SK-N-SH (cell line): ENCODE data around the gene CFAP221. TPM values are rescaled to one million over a fixed set of nuclear protein-coding genes. Genes with fewer than 3 reads are reported as not detected.

ENCODE experiments used
- CTCF ChIA-PET: fragments of 300-600, 350-600 bp; formaldehyde crosslinking; extraction: SDS; loops from one replicate; lab custom pipeline; 2021; lab: Yijun Ruan, JAX
- POLR2A ChIA-PET: fragments of 350-600 bp; sonication (Branson Sonifier 250); formaldehyde crosslinking; extraction: SDS; loops from one replicate; lab custom pipeline; 2020; ENCODE audit warnings: antibody characterized with exemption, inconsistent platforms; lab: Yijun Ruan, JAX
- DNase-seq: peaks from one replicate; pipeline ENCODE4 v3.0.0; 2012
- H2AFZ ChIP-seq: fragments of 200-600 bp; sonication (generic); 2 replicates; pipeline ENCODE4 v1.8.1; 2016; ENCODE audit warnings: antibody characterized with exemption, mild to moderate bottlenecking, low read depth
- H3F3A ChIP-seq: fragments of 200-600 bp; sonication (generic); replicated peaks from 2 replicates; pipeline ENCODE3; 2016; ENCODE audit warnings: antibody characterized with exemption, mild to moderate bottlenecking; ENCODE audit not compliant: insufficient read depth
- H3K27ac ChIP-seq, 2 experiments: fragments of 200-500 bp in 1 of 2; fragments of 200-600 bp in 1 of 2; sonication (Bioruptor generic) in 1 of 2; sonication (generic), shearing (Covaris generic) in 1 of 2; 2 replicates each; pipeline versions ENCODE4 v1.5.1 to v1.6.1; 2014 to 2016; ENCODE audit warnings: low read depth in 2 of 2, inconsistent platforms in 1 of 2, low read length in 1 of 2, mild to moderate bottlenecking in 1 of 2, mixed read lengths in 1 of 2
- H3K27me3 ChIP-seq: fragments of 200-600 bp; sonication (generic), shearing (Covaris generic); 2 replicates; pipeline ENCODE4 v1.6.1; 2016; ENCODE audit warnings: mixed run types; ENCODE audit not compliant: insufficient read depth
- H3K36me3 ChIP-seq, 2 experiments: fragments of 200-500 bp in 1 of 2; fragments of 200-600 bp in 1 of 2; sonication (Bioruptor generic) in 1 of 2; sonication (generic) in 1 of 2; replicated peaks in 1 of 2; 2 replicates each; pipeline versions ENCODE3 to v1.5.1; 2014 to 2016; ENCODE audit warnings: low read length in 1 of 2, mild to moderate bottlenecking in 1 of 2; ENCODE audit not compliant: insufficient read depth in 2 of 2, control insufficient read depth in 1 of 2
- H3K4me1 ChIP-seq, 2 experiments: fragments of 200-500 bp in 1 of 2; fragments of 200-600 bp in 1 of 2; sonication (Bioruptor generic) in 1 of 2; sonication (generic), shearing (Covaris generic) in 1 of 2; 2 replicates each; pipeline versions ENCODE4 v1.5.1 to v1.6.1; 2014 to 2016; ENCODE audit warnings: low read depth in 1 of 2, low read length in 1 of 2, mixed run types in 1 of 2; ENCODE audit not compliant: insufficient read depth in 2 of 2, control insufficient read depth in 1 of 2
- H3K4me2 ChIP-seq: fragments of 200-600 bp; sonication (generic), shearing (Covaris generic); 2 replicates; pipeline ENCODE4 v1.6.1; 2017; ENCODE audit warnings: mixed run types
- H3K4me3 ChIP-seq, 2 experiments: fragments of 200-500 bp in 1 of 2; fragments of 200-600 bp in 1 of 2; sonication (Bioruptor generic) in 1 of 2; sonication (generic), shearing (Covaris generic) in 1 of 2; 2 replicates each; pipeline versions ENCODE4 v1.5.1 to v1.8.1; 2014 to 2016; ENCODE audit warnings: low read depth in 2 of 2, inconsistent platforms in 1 of 2, low read length in 1 of 2, mild to moderate bottlenecking in 1 of 2, mixed read lengths in 1 of 2, moderate library complexity in 1 of 2
- H3K79me2 ChIP-seq: fragments of 200-600 bp; sonication (generic); 2 replicates; pipeline ENCODE4 v1.8.1; 2017; ENCODE audit warnings: mild to moderate bottlenecking; ENCODE audit not compliant: insufficient read depth
- H3K9ac ChIP-seq: fragments of 200-600 bp; sonication (generic); 2 replicates; pipeline ENCODE4 v1.6.1; 2017; ENCODE audit warnings: mixed run types
- H3K9me2 ChIP-seq: fragments of 200-600 bp; sonication (generic); 2 replicates; pipeline ENCODE4 v1.6.1; 2017; ENCODE audit warnings: mixed run types
- H3K9me3 ChIP-seq: fragments of 200-600 bp; sonication (generic); 2 replicates; pipeline ENCODE4 v1.6.1; 2017; ENCODE audit warnings: mixed run types, mild to moderate bottlenecking, moderate library complexity
- H4K20me1 ChIP-seq: fragments of 200-600 bp; sonication (generic); 2 replicates; pipeline ENCODE4 v1.6.1; 2017; ENCODE audit warnings: mild to moderate bottlenecking, mixed run types; ENCODE audit not compliant: insufficient read depth
- CHD2 ChIP-seq: fragments of 150-350 bp; IDR thresholded peaks from 2 replicates; pipeline ENCODE4 v1.6.1; 2018; ENCODE audit warnings: low read length; ENCODE audit not compliant: partially characterized antibody
- ELF1 ChIP-seq: IDR thresholded peaks from 2 replicates; pipeline ENCODE4 v1.4.0; 2012
- FOXJ3 ChIP-seq: sonication (generic); formaldehyde crosslinking; IDR thresholded peaks from 2 replicates; pipeline ENCODE4 v1.5.1; 2020; ENCODE audit warnings: mild to moderate bottlenecking, missing genetic modification reagents
- GABPA ChIP-seq: IDR thresholded peaks from 2 replicates; pipeline ENCODE4 v1.4.0; 2012; ENCODE audit warnings: low read depth, mild to moderate bottlenecking
- MXI1 ChIP-seq: IDR thresholded peaks from 2 replicates; pipeline ENCODE4 v1.6.1; 2012; ENCODE audit warnings: mild to moderate bottlenecking, low read depth, low read length, improper control_type of control experiment
- NFIC ChIP-seq: IDR thresholded peaks from 2 replicates; pipeline ENCODE4 v1.4.0; 2012; ENCODE audit warnings: borderline replicate concordance
- POLR2AphosphoS5 ChIP-seq: IDR thresholded peaks from 2 replicates; pipeline ENCODE4 v1.6.1; 2012; ENCODE audit warnings: low read depth, low read length
- RAD21 ChIP-seq: IDR thresholded peaks from 2 replicates; pipeline ENCODE4 v1.6.1; 2012; ENCODE audit warnings: mild to moderate bottlenecking, low read length
- SIN3A ChIP-seq: IDR thresholded peaks from 2 replicates; pipeline ENCODE4 v1.6.1; 2012; ENCODE audit warnings: low read depth, mild to moderate bottlenecking, low read length, moderate library complexity, borderline replicate concordance
- TCF12 ChIP-seq: IDR thresholded peaks from 2 replicates; pipeline ENCODE4 v1.4.0; 2012
- USF2 ChIP-seq: fragments of 150-350 bp; IDR thresholded peaks from 2 replicates; pipeline ENCODE4 v1.6.1; 2017; ENCODE audit warnings: antibody characterized with exemption, low read length, low read depth, borderline replicate concordance
- YY1 ChIP-seq: IDR thresholded peaks from 2 replicates; pipeline ENCODE4 v1.4.0; 2012; ENCODE audit warnings: low read depth, mild to moderate bottlenecking
- WGBS: methylation state at CpG from one replicate; pipeline ENCODE4 v1.1.6; 2017; ENCODE audit warnings: low lambda C conversion rate; 5-methylcytosine and 5-hydroxymethylcytosine counted together
- polyA plus RNA-seq, 3 experiments: library from polyadenylated mRNA; depleted of rRNA; stranded (reverse); fragments of >200 nt; gene quantifications; 2 replicates each; pipeline ENCODE4 v1.2.3, GENCODE V29; 2012
- TF ChIP-seq, protein P1 (sequence below): IDR thresholded peaks from 2 replicates; pipeline ENCODE4 v1.4.0; 2012; ENCODE audit warnings: low read depth, borderline replicate concordance
- TF ChIP-seq, protein P2 (sequence below): IDR thresholded peaks from 2 replicates; pipeline ENCODE4 v1.6.1; 2012; ENCODE audit warnings: mild to moderate bottlenecking, low read depth, low read length, moderate library complexity

Gene CFAP221
- polyA plus RNA-seq, 1 of the 3 experiments (the other 2 are of a cell fraction): 0.12 TPM

GRCh38 chr2:119650846-119651370, 106.7 kb downstream of the CFAP221 start:
- H3K4me1 ChIP-seq: no peaks in the 10 kb centered on the region; a peak in 1 of 4 replicates
- H3K9me2 ChIP-seq: no peaks in the 10 kb centered on the region
- H2AFZ ChIP-seq: no peak overlapping the region
- TF ChIP-seq FOXJ3 (CRISPR knock-in tag): no peak
- TF ChIP-seq POLR2AphosphoS5: no peak
- TF ChIP-seq CHD2: no peak
- TF ChIP-seq, protein P1, sequence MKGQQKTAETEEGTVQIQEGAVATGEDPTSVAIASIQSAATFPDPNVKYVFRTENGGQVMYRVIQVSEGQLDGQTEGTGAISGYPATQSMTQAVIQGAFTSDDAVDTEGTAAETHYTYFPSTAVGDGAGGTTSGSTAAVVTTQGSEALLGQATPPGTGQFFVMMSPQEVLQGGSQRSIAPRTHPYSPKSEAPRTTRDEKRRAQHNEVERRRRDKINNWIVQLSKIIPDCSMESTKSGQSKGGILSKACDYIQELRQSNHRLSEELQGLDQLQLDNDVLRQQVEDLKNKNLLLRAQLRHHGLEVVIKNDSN: no peak
- TF ChIP-seq MXI1: no peak
- TF ChIP-seq, protein P2, sequence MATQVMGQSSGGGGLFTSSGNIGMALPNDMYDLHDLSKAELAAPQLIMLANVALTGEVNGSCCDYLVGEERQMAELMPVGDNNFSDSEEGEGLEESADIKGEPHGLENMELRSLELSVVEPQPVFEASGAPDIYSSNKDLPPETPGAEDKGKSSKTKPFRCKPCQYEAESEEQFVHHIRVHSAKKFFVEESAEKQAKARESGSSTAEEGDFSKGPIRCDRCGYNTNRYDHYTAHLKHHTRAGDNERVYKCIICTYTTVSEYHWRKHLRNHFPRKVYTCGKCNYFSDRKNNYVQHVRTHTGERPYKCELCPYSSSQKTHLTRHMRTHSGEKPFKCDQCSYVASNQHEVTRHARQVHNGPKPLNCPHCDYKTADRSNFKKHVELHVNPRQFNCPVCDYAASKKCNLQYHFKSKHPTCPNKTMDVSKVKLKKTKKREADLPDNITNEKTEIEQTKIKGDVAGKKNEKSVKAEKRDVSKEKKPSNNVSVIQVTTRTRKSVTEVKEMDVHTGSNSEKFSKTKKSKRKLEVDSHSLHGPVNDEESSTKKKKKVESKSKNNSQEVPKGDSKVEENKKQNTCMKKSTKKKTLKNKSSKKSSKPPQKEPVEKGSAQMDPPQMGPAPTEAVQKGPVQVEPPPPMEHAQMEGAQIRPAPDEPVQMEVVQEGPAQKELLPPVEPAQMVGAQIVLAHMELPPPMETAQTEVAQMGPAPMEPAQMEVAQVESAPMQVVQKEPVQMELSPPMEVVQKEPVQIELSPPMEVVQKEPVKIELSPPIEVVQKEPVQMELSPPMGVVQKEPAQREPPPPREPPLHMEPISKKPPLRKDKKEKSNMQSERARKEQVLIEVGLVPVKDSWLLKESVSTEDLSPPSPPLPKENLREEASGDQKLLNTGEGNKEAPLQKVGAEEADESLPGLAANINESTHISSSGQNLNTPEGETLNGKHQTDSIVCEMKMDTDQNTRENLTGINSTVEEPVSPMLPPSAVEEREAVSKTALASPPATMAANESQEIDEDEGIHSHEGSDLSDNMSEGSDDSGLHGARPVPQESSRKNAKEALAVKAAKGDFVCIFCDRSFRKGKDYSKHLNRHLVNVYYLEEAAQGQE: no peak
- no peak for TF ChIP-seq USF2
- no peak for TF ChIP-seq TCF12
- TF ChIP-seq ELF1: no peak
- TF ChIP-seq NFIC: no peak
- no peak for TF ChIP-seq RAD21
- TF ChIP-seq GABPA: no peak
- TF ChIP-seq SIN3A: no peak
- TF ChIP-seq YY1: no peak
- H3K9me3 ChIP-seq: no peaks in the 10 kb centered on the region
- H3K4me2 ChIP-seq: no peak overlapping the region
- ChIA-PET CTCF (interaction anchor here (0.8 to 3.3 kb wide), 4 partner anchors 8 to 176 kb away, joined by 3 to 14 read pairs (median 8); no protein-coding TSS in a partner anchor), POLR2A (no interaction called here)
- H3K36me3 ChIP-seq: no peaks in the 10 kb centered on the region
- 53% methylated on average over 2 of the region's 2 CpGs for WGBS
- no peak for DNase-seq
- no peak overlapping the region for H3K4me3 ChIP-seq
- no peak overlapping the region for H3K9ac ChIP-seq
- no peak overlapping the region for H3K27ac ChIP-seq
- H3K79me2 ChIP-seq: no peaks in the 10 kb centered on the region
- H3K27me3 ChIP-seq: no peaks in the 10 kb centered on the region
- H3F3A ChIP-seq: no peaks in the 10 kb centered on the region
- H4K20me1 ChIP-seq: no peaks in the 10 kb centered on the region
